Skin of body (tissue), 2 donors: ENCODE data around the gene CLINT1. TPM values are rescaled to one million over a fixed set of nuclear protein-coding genes. Genes with fewer than 3 reads are reported as not detected.
A peak's percentile ranks its signal among the peaks of the same experiment; 100 is the strongest.
"Not testable (repeated sequence)": the region's sequence is repeated elsewhere in the genome, so short reads cannot be mapped to it uniquely, and the experiment has no call there.

Experiments
- DNase-seq: peaks from one replicate; lab custom pipeline; 2025; lab: John Stamatoyannopoulos, UW
- total RNA-seq: library from RNA; depleted of rRNA; stranded (reverse); fragments of >200 nt; gene quantifications from one replicate; pipeline ENCODE4 v1.2.3, GENCODE V29; 2014

CLINT1 gene
- total RNA-seq, 1 donor from 2014 or later: 97.0 TPM

GRCh38 chr5:157862183-157862851 is 3.4 kb upstream of the CLINT1 start:
- DNase-seq: no peak

DNA sequence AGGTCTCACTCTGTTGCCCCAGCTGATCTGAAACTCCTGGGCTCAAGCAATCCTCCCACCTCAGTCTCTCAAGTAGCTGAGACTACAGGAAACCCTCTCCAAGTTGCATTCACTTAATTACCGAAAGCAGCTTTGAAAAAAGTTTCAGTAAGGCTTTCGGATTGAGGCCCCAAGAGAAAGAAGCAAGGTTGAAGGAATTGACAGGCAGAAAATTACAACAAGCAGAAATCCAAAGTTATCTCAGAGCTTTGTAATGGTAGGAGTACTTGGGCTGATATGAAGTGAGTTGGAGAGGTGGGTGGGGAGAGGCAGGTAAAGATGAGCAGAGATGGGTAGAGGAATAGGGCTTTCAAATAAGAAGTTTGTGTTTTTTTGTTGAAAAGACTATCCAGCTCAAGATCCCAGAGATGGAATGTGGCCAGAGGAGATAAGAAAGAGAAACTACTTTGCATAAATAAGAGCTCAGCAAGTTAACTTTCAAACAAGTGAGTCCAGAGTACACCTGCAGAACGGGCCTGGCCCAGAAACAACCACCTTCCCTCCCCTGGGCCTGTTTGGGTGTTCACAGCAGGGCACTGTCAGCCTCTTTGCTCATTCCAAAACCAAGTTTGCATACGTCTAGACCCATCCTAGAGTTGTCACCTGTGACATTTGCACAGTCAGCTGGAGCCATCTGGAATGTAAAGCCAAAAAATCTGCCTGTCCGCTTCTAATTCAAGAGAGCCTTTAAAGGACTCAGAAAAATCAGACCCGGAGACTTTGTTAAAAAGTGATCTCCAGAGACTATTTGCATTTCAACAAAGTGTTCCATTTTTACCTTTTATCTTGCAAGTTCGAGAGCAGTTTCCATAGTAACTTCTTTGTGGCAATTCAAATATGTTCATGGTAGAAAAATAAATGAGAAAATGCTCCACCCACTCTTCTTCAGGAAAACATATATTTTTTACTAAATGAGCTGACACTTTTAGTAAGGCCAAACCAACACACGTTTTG is 2.2 kb upstream of the CLINT1 start:
- no peak for DNase-seq

GRCh38 chr5:157859227-157859575 is 256 bp upstream of the CLINT1 start:
- DNase-seq: no peak

- no peak for DNase-seq
Measured at GRCh38 chr5:157857816-157858526, 974 bp downstream of the CLINT1 start.

- peak; percentile 57 for DNase-seq
Measured at GRCh38 chr5:157855404-157855994, 3.4 kb downstream of the CLINT1 start.

GRCh38 chr5:157853365-157853764 is 5.6 kb downstream of the CLINT1 start:
- DNase-seq: not testable (repeated sequence)

DNA sequence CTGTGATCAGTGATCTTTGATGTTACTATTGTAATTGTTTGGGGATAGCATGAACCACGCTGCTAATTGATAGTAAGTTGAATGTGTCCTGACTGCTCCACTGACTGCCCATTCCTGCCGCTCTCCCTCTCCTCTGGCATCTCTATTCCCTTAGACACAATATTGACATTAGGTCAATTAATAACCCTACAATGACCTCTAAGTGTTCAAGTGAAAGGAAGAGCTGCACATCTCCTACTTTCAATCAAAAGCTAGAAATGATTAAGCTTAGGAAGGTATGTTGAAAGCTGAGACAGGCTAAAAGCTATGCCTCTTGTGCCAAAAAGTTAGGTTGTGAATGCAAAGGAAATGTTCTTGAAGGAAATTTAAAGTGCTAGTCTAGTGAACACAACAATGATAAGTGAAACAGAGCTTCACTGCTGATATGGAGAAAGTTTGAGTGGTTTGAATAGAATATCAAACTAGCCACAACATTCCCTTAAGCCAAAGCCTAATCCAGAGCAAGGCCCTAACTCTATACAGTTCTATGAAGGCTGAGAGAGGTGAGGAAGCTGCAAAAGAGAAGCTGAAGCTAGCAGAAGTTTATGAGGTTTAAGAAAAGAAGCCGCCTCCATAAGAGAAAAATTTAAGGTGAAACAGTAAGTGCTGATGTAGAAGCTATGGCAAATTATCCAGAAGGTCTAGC is 12.9 kb downstream of the CLINT1 start:
- DNase-seq: no peak

GRCh38 chr5:157842787-157843186 is 16.2 kb downstream of the CLINT1 start:
- no peak for DNase-seq

DNA sequence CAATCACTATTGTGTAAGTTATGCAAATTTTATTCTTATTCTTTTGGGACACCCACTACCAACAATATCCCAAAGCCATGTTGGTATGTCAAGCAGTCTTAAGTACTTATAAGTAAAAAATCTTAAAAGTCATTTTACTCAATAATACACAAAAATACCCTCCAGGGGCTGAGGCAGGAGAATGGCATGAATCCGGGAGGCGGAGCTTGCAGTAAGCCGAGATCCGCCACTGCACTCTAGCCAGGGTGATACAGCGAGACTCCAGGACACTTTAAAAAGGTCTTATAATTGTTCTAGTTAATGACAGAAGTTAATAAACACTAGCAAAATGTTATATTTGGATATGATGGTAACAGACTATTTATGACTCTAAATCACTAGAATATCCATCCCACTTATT is 16.8 kb downstream of the CLINT1 start:
- DNase-seq: no peak

DNA sequence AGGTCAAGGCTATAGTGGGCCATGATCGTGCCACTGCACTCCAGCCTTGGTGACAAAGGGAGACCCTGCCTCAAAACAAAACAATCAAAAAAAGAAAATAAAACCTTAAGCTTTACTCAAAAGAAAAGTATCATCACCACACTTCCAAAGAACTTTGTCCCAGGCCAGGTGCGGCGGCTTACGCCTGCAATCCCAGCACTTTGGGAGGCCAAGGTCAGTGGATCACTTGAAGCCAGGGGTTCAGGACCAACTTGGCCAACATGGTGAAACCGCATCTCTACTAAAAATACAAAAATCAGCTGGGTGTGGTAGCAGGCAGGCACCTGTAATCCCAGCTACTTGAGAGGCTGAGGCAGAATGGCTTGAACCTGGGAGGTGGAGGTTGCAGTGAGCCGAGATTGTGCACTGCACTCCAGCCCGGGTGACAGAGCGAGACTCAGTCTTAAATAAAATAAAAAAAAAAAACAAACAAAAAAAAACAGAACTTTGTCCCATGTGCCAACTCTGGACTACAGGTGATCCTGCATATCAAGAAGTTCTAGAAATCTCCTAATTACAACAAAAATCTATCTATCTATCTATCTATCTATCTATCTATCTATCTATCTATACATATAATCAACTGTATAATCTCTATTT is 19.7 kb downstream of the CLINT1 start:
- no peak for DNase-seq

DNA sequence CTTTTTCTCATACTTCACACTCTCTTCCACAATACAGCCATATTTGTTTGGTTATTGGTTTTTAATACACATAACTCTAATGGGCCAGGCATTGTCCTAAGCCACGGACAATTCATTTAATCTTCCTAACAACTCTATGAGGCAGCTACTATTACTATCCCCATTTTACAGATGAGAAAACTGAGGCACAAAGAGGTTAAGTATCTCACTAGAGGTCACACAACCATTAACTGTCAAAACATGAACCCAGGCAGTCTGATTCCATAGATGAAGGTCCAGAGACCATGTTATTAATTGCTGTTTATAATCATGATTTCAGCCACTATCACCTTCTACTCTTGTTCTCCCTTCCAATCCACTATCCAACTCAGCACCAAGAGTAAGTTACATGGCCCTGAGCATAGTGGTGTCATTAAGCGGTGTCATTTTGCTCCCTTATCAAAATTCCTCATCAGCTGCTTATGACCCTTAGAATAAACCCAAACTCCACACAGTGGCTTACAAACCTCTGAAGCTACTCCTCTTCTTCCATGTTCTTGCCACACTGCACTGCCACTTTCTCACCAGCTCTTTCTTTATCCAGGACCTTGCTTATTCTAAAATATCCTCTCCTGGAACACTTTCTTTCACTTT is 22.7 kb downstream of the CLINT1 start:
- no peak for DNase-seq

DNA sequence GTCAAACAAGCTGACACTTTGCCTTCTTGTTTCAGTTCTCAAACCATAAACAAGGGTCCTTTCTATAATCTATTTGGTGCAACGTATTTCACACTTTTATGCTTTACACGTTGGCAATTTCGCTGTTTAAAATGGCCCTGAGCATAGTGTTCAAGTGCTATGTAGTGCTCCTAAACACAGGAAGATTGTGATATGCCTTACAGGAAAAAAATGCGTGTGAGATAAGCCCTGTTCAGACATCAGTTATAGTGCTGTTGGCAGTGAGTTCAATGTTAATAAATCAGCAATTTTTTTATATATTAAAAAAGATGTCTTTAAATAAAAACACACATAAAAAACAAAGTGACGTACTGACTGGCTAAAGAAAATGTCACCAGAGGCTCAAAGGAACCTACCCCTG is 23.9 kb downstream of the CLINT1 start:
- no peak for DNase-seq

DNA sequence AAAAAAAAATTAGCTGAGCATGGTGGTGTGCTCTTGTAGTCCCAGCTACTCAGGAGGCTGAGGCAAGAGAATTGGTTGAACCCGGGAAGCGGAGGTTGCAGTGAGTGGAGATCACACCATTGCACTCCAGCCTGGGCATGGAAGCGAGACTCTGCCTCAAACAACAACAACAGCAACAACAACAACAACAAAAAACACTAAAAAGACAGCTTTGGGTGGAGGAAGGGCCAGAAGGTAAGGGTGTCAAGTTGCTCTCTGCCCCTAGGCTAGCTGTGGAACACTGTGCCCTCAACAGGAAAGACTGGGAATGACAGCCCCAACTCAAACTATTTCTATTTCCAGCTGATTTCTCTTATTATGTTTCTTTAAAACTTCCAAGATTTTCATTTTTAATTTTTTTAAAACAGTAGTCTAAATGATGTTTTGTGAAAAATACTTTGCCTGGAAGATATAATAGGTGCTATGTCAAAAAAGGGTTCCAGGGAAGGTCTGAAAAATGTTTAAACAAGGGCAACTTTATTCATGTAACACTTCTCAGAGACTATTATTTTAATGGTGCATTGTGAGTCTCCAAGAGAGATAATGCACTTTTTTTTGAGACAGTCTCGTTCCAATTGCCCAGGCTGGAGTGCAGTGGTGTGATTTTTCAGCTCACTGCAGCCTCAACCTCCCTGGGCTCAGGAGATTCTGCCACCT is 29.9 kb downstream of the CLINT1 start:
- no peak for DNase-seq

- DNase-seq: no peak
Measured at GRCh38 chr5:157828105-157828943, 30.6 kb downstream of the CLINT1 start.

DNA sequence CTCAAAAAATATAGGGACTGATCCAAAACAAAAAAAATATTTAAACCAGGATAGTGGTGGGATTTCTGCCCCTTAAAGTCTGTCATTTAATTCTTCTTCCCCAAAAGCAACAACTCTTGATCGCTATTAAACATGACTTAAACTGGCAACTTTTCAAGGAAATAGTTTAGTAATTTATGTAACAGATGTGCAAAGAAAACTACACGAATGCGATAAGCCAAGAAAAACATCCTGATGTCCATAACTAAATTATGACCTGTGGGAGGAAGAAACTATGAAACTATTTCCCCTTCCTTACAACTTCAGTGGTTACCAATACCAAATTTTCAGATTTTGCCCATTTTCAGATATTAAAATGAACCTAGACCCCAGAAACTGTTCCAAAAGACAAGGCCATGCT is 31.5 kb downstream of the CLINT1 start:
- peak; percentile 59 for DNase-seq

- no peak for DNase-seq
Measured at GRCh38 chr5:157823655-157824054, 35.3 kb downstream of the CLINT1 start.

DNA sequence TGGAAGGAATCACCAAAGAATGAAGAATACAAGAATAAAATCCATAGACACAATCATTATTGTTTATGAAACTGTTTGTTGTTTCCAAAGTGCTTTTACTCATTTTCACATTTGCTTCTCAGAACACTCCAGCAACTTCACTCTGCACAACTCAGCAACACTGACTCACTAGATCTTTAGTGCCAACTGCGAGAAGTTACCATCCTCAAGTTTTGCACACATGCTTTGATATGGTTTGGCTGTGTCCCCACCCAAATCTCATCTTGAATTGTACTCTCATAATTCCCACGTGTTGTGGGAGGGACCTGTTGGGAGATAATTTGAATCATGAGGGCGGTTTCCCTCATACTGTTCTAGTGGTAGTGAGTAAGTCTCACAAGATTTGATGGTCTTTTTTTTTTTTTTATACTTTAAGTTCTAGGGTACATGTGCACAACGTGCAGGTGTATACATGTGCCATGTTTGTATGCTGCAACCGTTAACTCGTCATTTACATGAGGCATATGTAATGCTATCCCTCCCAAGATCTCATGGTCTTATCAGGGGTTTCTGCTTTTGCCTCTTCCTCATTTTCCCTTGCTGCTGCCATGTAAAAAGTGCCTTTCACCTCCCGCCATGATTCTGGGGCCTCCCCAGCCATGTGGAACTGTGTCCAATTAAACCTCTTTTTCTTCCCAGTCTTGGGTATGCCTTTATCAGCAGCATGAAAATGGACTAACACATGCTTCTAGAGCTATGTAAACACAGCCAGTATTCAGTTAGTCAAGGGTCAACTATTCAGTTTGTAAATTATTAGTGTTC is 36.9 kb downstream of the CLINT1 start:
- no peak for DNase-seq

DNA sequence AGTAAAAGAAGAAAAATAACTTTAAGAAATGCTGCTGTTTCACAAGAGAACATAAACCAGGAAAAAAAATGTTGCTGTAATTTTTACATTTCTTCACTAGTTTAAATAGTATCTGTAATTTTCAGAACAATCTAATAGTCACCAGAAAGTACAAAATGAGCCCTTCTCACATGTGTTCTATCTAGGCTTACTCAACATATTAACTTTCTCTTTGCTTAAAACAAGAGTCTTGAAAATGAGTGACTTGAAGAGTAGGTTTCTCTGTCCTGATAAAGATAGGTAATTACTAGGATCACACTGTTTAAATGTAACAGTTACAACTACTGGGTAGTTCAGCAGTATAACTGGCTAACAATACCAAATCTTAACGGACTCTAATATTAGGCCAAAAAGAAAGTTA is 37.5 kb downstream of the CLINT1 start:
- no peak for DNase-seq
